H9 (cell line): ENCODE measurements around the gene GJB5. TPM values are rescaled to one million over a fixed set of nuclear protein-coding genes. Genes with fewer than 3 reads are reported as not detected.

ENCODE experiments used
- DNase-seq: peaks from one replicate; pipeline ENCODE4 v3.0.0-alpha.2; 2017
- H2AFZ ChIP-seq: one replicate; pipeline ENCODE4 v1.6.1; 2013; ENCODE audit warnings: mild to moderate bottlenecking, low read length, control low read depth, moderate library complexity
- H2AK5ac ChIP-seq: 2 replicates; pipeline ENCODE4 v1.6.1; 2013; ENCODE audit warnings: low read length, control low read depth, mixed read lengths; ENCODE audit not compliant: insufficient read length
- H2BK120ac ChIP-seq: one replicate; pipeline ENCODE4 v1.6.1; 2013; ENCODE audit warnings: low read depth, mild to moderate bottlenecking, low read length, control low read depth, inconsistent platforms; ENCODE audit not compliant: poor library complexity, severe bottlenecking
- H2BK12ac ChIP-seq: 2 replicates; pipeline ENCODE4 v1.6.1; 2013; ENCODE audit warnings: low read length, control low read depth, mixed read lengths, low read depth; ENCODE audit not compliant: insufficient read length
- H2BK15ac ChIP-seq: 2 replicates; pipeline ENCODE4 v1.6.1; 2013; ENCODE audit warnings: low read depth, low read length, control low read depth
- H2BK20ac ChIP-seq: one replicate; pipeline ENCODE4 v1.6.1; 2013; ENCODE audit warnings: low read depth, mild to moderate bottlenecking, low read length, control low read depth, inconsistent platforms; ENCODE audit not compliant: poor library complexity, severe bottlenecking
- H2BK5ac ChIP-seq: 2 replicates; pipeline ENCODE4 v1.6.1; 2013; ENCODE audit warnings: low read length, control low read depth, mixed read lengths; ENCODE audit not compliant: insufficient read length
- H3K14ac ChIP-seq: 2 replicates; pipeline ENCODE4 v1.6.1; 2013; ENCODE audit warnings: low read length, control low read depth; ENCODE audit not compliant: insufficient read depth
- H3K18ac ChIP-seq: 2 replicates; pipeline ENCODE4 v1.6.1; 2013; ENCODE audit warnings: low read depth, mild to moderate bottlenecking, mixed read lengths, low read length, control low read depth; ENCODE audit not compliant: insufficient read length
- H3K23ac ChIP-seq: 2 replicates; pipeline ENCODE4 v1.6.1; 2013; ENCODE audit warnings: low read length, control low read depth, mixed read lengths, low read depth; ENCODE audit not compliant: insufficient read length
- H3K23me2 ChIP-seq: 2 replicates; pipeline ENCODE4 v1.6.1; 2013; ENCODE audit warnings: low read depth, mild to moderate bottlenecking, mixed read lengths, low read length, control low read depth; ENCODE audit not compliant: insufficient read length, poor library complexity, severe bottlenecking
- H3K27ac ChIP-seq: 2 replicates; pipeline ENCODE4 v1.5.1; 2013; ENCODE audit warnings: low read length, control low read depth, mixed read lengths, low read depth; ENCODE audit not compliant: insufficient read length
- H3K27me3 ChIP-seq: 2 replicates; pipeline ENCODE4 v1.6.1; 2013; ENCODE audit warnings: low read length, control low read depth, inconsistent platforms; ENCODE audit not compliant: insufficient read depth
- H3K4ac ChIP-seq: 2 replicates; pipeline ENCODE4 v1.6.1; 2013; ENCODE audit warnings: low read depth, mild to moderate bottlenecking, control low read depth, inconsistent platforms, low read length, moderate library complexity
- H3K4me1 ChIP-seq: 2 replicates; pipeline ENCODE4 v1.6.1; 2013; ENCODE audit warnings: low read length, control low read depth, inconsistent platforms; ENCODE audit not compliant: insufficient read depth
- H3K4me2 ChIP-seq: 2 replicates; pipeline ENCODE4 v1.6.1; 2013; ENCODE audit warnings: low read length, control low read depth, mixed read lengths; ENCODE audit not compliant: insufficient read length, insufficient read depth
- H3K56ac ChIP-seq: 2 replicates; pipeline ENCODE4 v1.6.1; 2013; ENCODE audit warnings: low read depth, mild to moderate bottlenecking, mixed read lengths, low read length, control low read depth; ENCODE audit not compliant: insufficient read length
- H3K79me1 ChIP-seq: 2 replicates; pipeline ENCODE4 v1.6.1; 2013; ENCODE audit warnings: low read depth, mild to moderate bottlenecking, moderate library complexity, low read length, control low read depth, inconsistent platforms; ENCODE audit not compliant: insufficient read depth, poor library complexity, severe bottlenecking
- H3K79me2 ChIP-seq: 2 replicates; pipeline ENCODE4 v1.6.1; 2013; ENCODE audit warnings: low read length, control low read depth, inconsistent platforms; ENCODE audit not compliant: insufficient read depth
- H3K9ac ChIP-seq: 2 replicates; pipeline ENCODE4 v1.6.1; 2013; ENCODE audit warnings: low read length, control low read depth, mixed read lengths; ENCODE audit not compliant: insufficient read length; ENCODE audit errors: extremely low read depth
- H3K9me3 ChIP-seq: one replicate; pipeline ENCODE4 v1.6.1; 2013; ENCODE audit warnings: low read depth, low read length, inconsistent platforms; ENCODE audit not compliant: control insufficient read depth
- H3T11ph ChIP-seq: one replicate; pipeline ENCODE4 v1.6.1; 2013; ENCODE audit warnings: mild to moderate bottlenecking, low read length, control low read depth, inconsistent platforms
- H4K20me1 ChIP-seq: one replicate; pipeline ENCODE4 v1.6.1; 2013; ENCODE audit not compliant: control insufficient read depth, insufficient read length, insufficient read depth
- H4K5ac ChIP-seq: 2 replicates; pipeline ENCODE4 v1.6.1; 2013; ENCODE audit warnings: low read depth, mild to moderate bottlenecking, mixed read lengths, low read length, control low read depth; ENCODE audit not compliant: insufficient read length
- H4K8ac ChIP-seq: replicated peaks from 2 replicates; pipeline ENCODE4 v1.6.1; 2013; ENCODE audit warnings: low read length, control low read depth, mixed read lengths, low read depth; ENCODE audit not compliant: insufficient read length
- H4K91ac ChIP-seq: 2 replicates; pipeline ENCODE4 v1.6.1; 2013; ENCODE audit warnings: low read depth, mild to moderate bottlenecking, moderate library complexity, mixed read lengths, low read length, control low read depth; ENCODE audit not compliant: insufficient read length
- H3K27ac Mint-ChIP-seq, 3 experiments: 2 replicates in 2 of 3; 3 replicates in 1 of 3; pipeline ENCODE4 v1.8.0; 2020 to 2021; ENCODE audit warnings: mixed read lengths in 3 of 3, mild to moderate bottlenecking in 1 of 3, moderate library complexity in 1 of 3
- H3K27me3 Mint-ChIP-seq: 2 replicates; pipeline ENCODE4 v1.8.0; 2021; ENCODE audit warnings: low read depth, mild to moderate bottlenecking, moderate library complexity, mixed read lengths
- H3K36me3 Mint-ChIP-seq, 3 experiments: 2 replicates in 2 of 3; 3 replicates in 1 of 3; pipeline ENCODE4 v1.8.0; 2020 to 2021; ENCODE audit warnings: low read depth in 3 of 3, mixed read lengths in 3 of 3; ENCODE audit not compliant: insufficient read depth in 1 of 3
- H3K4me1 Mint-ChIP-seq, 2 experiments: 2 replicates each; pipeline ENCODE4 v1.8.0; 2020; ENCODE audit warnings: mixed read lengths in 2 of 2
- H3K4me3 Mint-ChIP-seq, 2 experiments: 2 replicates in 1 of 2; 3 replicates in 1 of 2; pipeline ENCODE4 v1.8.0; 2020 to 2021; ENCODE audit warnings: mild to moderate bottlenecking in 2 of 2, mixed read lengths in 2 of 2, moderate library complexity in 1 of 2
- H3K9me3 Mint-ChIP-seq, 2 experiments: 2 replicates in 1 of 2; 3 replicates in 1 of 2; pipeline ENCODE4 v1.8.0; 2020; ENCODE audit warnings: mild to moderate bottlenecking in 2 of 2, mixed read lengths in 2 of 2, moderate library complexity in 1 of 2
- WGBS: extraction: QIAGEN DNeasy Blood & Tissue Kit; methylation state at CpG from one replicate; pipeline ENCODE4 v1.1.7; 2013; ENCODE audit warnings: missing lambda C conversion rate, low lambda C conversion rate, mixed read lengths; ENCODE audit not compliant: insufficient read length; ENCODE audit errors: extremely low coverage; 5-methylcytosine and 5-hydroxymethylcytosine counted together
- total RNA-seq: library from RNA; stranded (reverse); gene quantifications from 2 replicates; pipeline ENCODE4 v1.2.1, GENCODE V29; 2021
- TF ChIP-seq, protein P1 (sequence below): fragments of 200-600 bp; sonication (generic); conservative IDR thresholded peaks from 3 replicates; pipeline ENCODE4 v1.8.0; 2021; ENCODE audit warnings: antibody characterized with exemption, mild to moderate bottlenecking

Gene GJB5
- total RNA-seq, 1 experiment from 2014 or later: 0.22 TPM

DNA sequence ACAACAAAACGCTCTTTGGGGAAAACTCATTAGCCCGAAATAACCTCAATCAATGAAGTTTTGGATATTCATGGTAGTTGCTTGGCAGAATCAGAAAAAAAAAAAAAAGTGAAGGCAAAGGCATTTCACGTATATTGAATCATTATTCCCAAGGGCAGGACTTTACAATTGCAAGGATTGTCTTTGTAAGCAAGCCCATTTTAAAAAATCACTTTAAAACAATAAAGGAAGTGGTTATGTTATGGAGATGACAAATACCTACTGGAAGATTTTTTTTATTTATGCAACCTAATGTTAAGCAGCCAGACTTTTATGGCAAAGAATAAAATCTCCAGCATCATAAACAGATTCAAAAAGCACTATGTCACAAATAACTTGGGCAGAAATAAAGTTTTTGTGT is 14.0 kb downstream of the GJB5 start:
- Histone ChIP-seq H3K79me1 (no peaks in the 10 kb centered on the region), H3K18ac (no peak overlapping the region), H2BK15ac (no peak overlapping the region), H3K27ac (no peak overlapping the region), H2BK120ac (no peak overlapping the region), H3K23ac (no peak overlapping the region), H2BK5ac (no peak overlapping the region), H3K9ac (no peak overlapping the region), H3K56ac (no peak overlapping the region), H3K14ac (no peak overlapping the region), H4K20me1 (no peaks in the 10 kb centered on the region), H3K23me2 (no peaks in the 10 kb centered on the region), H2AK5ac (no peak overlapping the region), H3K4me2 (no peak overlapping the region), H2BK20ac (no peak overlapping the region), H4K8ac (no peak overlapping the region), H4K5ac (no peak overlapping the region), H3K4me1 (no peaks in the 10 kb centered on the region), H3K79me2 (no peaks in the 10 kb centered on the region), H3K9me3 (no peaks in the 10 kb centered on the region), H2AFZ (no peak overlapping the region), H4K91ac (no peak overlapping the region), H3K27me3 (no peaks in the 10 kb centered on the region), H3K4ac (no peak overlapping the region), H3T11ph (no peak overlapping the region), H2BK12ac (no peak overlapping the region)
- Mint-ChIP-seq H3K36me3 (no peaks in the 10 kb centered on the region), H3K4me3 (no peak overlapping the region), H3K27me3 (no peaks in the 10 kb centered on the region; the same call in none of the 2 replicates), H3K9me3 (no peaks in the 10 kb centered on the region), H3K4me1 (peaks cover under 1 to 2% of the 10 kb centered on the region in 2 experiments; a peak in 2 of 4 replicates), H3K27ac (no peak overlapping the region)
- no peak for DNase-seq
- TF ChIP-seq, protein P1, sequence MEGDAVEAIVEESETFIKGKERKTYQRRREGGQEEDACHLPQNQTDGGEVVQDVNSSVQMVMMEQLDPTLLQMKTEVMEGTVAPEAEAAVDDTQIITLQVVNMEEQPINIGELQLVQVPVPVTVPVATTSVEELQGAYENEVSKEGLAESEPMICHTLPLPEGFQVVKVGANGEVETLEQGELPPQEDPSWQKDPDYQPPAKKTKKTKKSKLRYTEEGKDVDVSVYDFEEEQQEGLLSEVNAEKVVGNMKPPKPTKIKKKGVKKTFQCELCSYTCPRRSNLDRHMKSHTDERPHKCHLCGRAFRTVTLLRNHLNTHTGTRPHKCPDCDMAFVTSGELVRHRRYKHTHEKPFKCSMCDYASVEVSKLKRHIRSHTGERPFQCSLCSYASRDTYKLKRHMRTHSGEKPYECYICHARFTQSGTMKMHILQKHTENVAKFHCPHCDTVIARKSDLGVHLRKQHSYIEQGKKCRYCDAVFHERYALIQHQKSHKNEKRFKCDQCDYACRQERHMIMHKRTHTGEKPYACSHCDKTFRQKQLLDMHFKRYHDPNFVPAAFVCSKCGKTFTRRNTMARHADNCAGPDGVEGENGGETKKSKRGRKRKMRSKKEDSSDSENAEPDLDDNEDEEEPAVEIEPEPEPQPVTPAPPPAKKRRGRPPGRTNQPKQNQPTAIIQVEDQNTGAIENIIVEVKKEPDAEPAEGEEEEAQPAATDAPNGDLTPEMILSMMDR: no peak
- no CpG with 5 or more reads among the region's 3 CpGs for WGBS
